Spleen (tissue), 11 donors: ENCODE data around the gene SRSF2. TPM values are rescaled to one million over a fixed set of nuclear protein-coding genes. Genes with fewer than 3 reads are reported as not detected.
A peak's percentile ranks its signal among the peaks of the same experiment; 100 is the strongest.
"Not testable (repeated sequence)": the region's sequence is repeated elsewhere in the genome, so short reads cannot be mapped to it uniquely, and the experiment has no call there.

ENCODE experiments used
- DNase-seq: peaks from one replicate; pipeline ENCODE4 v3.0.0-alpha.2; 2020
- H3K27ac ChIP-seq, 8 donors: fragments of 200-600 bp; sonication (generic) in 7 of 8; 1 replicate in 4 of 8; 2 replicates in 4 of 8; pipeline versions ENCODE4 v1.5.0 to v1.8.0; 2016 to 2021; ENCODE audit warnings: inconsistent platforms in 4 of 8, mild to moderate bottlenecking in 4 of 8, moderate library complexity in 1 of 8
- H3K27me3 ChIP-seq, 7 donors: fragments of 200-600 bp; sonication (generic) in 6 of 7; replicated peaks in 1 of 7; 1 replicate in 4 of 7; 2 replicates in 3 of 7; pipeline versions ENCODE4 v1.5.0 to v1.8.0; 2016 to 2021; ENCODE audit warnings: inconsistent platforms in 3 of 7, mild to moderate bottlenecking in 1 of 7
- H3K36me3 ChIP-seq, 6 donors: fragments of 200-600 bp; sonication (generic) in 5 of 6; 1 replicate in 4 of 6; 2 replicates in 2 of 6; pipeline versions ENCODE4 v1.5.0 to v1.8.0; 2016 to 2021; ENCODE audit warnings: inconsistent platforms in 2 of 6
- H3K4me1 ChIP-seq, 6 donors: fragments of 200-600 bp; sonication (generic) in 5 of 6; 1 replicate in 3 of 6; 2 replicates in 3 of 6; pipeline versions ENCODE4 v1.5.0 to v1.8.0; 2016 to 2021; ENCODE audit warnings: inconsistent platforms in 3 of 6
- H3K4me3 ChIP-seq, 8 donors: fragments of 200-600 bp; sonication (generic) in 7 of 8; 1 replicate in 4 of 8; 2 replicates in 4 of 8; pipeline versions ENCODE4 v1.5.0 to v1.8.0; 2016 to 2021; ENCODE audit warnings: inconsistent platforms in 4 of 8, mild to moderate bottlenecking in 4 of 8, moderate library complexity in 2 of 8
- H3K9me3 ChIP-seq, 8 donors: fragments of 200-600 bp; sonication (generic) in 7 of 8; 1 replicate in 4 of 8; 2 replicates in 4 of 8; pipeline versions ENCODE4 v1.5.0 to v1.8.0; 2016 to 2021; ENCODE audit warnings: inconsistent platforms in 4 of 8
- POLR2A ChIP-seq, 3 donors: fragments of 450-650 bp; IDR thresholded peaks; one replicate each; pipeline ENCODE4 v1.5.1; 2017; ENCODE audit warnings: antibody characterized with exemption in 3 of 3, mild to moderate bottlenecking in 1 of 3
- POLR2AphosphoS5 ChIP-seq, 3 donors: sonication (generic); formaldehyde crosslinking; IDR thresholded peaks; one replicate each; pipeline ENCODE4 v1.5.1; 2017; ENCODE audit warnings: antibody characterized with exemption in 3 of 3
- WGBS, 5 donors: extraction: QIAGEN DNeasy Blood & Tissue Kit in 3 of 5; methylation state at CpG; one replicate each; pipeline versions ENCODE4 v1.1.5 to v1.1.7; 2013 to 2018; 5-methylcytosine and 5-hydroxymethylcytosine counted together
- intact Hi-C: fragments of 100-400 bp; cut with DNase I; formaldehyde crosslinking; loops from one replicate; pipeline ENCODE4 v1.15.0; 2023; ENCODE audit warnings: low total_unique reads
- polyA plus RNA-seq, 3 donors: library from polyadenylated mRNA; stranded (reverse); fragments of 200-250 nt; gene quantifications; one replicate each; pipeline ENCODE4 v1.2.1, GENCODE V29; 2013
- total RNA-seq, 7 donors: library from RNA; depleted of rRNA in 3 of 7; stranded (reverse); fragments of >200 nt in 3 of 7; fragmentation: NEBNext Ultra II Directional in 4 of 7; extraction: Animal tissue kit (Norgen Biotek cat#: 25700) in 4 of 7; gene quantifications; one replicate each; pipeline versions ENCODE4 v1.1.0 to v1.2.1, GENCODE V29; 2016 to 2021
- TF ChIP-seq, protein P1 (sequence below), 11 experiments: fragments of 200-600 bp in 7 of 11; fragments of 450-650 bp in 4 of 11; sonication (generic) in 4 of 11; IDR thresholded peaks in 8 of 11; conservative IDR thresholded peaks in 3 of 11; 1 replicate in 7 of 11; 2 replicates in 4 of 11; pipeline versions ENCODE4 v1.4.0 to v1.8.0; 2016 to 2021; ENCODE audit warnings: antibody characterized with exemption in 11 of 11, inconsistent platforms in 4 of 11, mild to moderate bottlenecking in 1 of 11
- donor health status: healthy with polysubstance abuse.
- donor health status: DM: no; HTN: no; CAD: no; lungs with moderate emphysema.
- donor health status: DM: no; HTN: no; CAD: no.
- donor health status: Bipolar disorder and iron deficiency.
- donor health status: healthy.
- donor health status: DM: no; HTN: no; CAD: no.
- donor health status: DM: yes; HTN: yes; CAD: no.

Gene SRSF2
- total and polyA plus RNA-seq, 10 donors = 159 to 239 (median 196) TPM

DNA sequence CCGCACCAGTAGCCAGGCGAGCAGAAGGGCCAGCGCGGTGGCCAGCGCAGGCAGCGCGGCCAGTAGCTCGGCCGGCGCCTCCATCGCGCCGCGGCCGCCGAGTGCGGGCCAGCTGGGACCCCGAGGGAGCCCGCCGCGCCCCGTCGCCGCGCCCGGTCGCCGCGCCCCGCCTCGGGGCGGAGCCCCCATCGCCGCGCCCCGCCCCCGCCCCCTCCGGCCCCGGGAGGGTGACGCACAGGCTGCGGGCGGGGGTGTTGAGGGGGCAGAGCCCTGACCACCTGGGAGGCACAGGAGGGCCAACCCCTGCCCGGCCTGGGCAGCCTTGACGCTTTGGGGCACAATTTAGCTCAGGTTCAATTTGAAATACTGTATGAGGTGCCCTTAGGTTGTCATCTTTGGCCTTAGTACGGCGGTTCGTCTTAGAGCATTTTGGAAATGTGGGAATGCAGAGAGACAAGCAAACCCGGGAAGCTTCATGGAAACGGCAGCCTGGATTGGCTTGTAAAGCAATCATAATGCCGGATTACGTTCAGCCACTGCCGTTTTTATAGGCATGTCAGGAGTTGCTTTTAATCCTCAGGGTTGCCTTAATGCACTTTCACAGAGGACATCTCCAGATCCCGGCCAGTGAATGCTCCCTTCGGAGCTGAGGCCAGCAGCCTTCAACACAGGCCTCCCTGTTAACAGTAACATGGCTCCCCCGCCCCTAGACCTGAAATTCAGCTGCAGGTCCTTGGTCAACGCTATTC lies 26.1 kb downstream of the SRSF2 start, which contains the start of gene MXRA7:
MXRA7 (minus strand) TSS at position 103 of the 749 bp plus-strand sequence; CDS start at position 84, 19 bp downstream.
- DNase-seq = peak; percentile 90
- H3K9me3 ChIP-seq = no peaks in the 10 kb centered on the region
- TF ChIP-seq POLR2A (IDR thresholded peaks at IDR 0.05) = no peak
- peak; percentile 40 to 76 (median 71) for TF ChIP-seq POLR2AphosphoS5 (IDR thresholded peaks at IDR 0.05)
- TF ChIP-seq, protein P1, sequence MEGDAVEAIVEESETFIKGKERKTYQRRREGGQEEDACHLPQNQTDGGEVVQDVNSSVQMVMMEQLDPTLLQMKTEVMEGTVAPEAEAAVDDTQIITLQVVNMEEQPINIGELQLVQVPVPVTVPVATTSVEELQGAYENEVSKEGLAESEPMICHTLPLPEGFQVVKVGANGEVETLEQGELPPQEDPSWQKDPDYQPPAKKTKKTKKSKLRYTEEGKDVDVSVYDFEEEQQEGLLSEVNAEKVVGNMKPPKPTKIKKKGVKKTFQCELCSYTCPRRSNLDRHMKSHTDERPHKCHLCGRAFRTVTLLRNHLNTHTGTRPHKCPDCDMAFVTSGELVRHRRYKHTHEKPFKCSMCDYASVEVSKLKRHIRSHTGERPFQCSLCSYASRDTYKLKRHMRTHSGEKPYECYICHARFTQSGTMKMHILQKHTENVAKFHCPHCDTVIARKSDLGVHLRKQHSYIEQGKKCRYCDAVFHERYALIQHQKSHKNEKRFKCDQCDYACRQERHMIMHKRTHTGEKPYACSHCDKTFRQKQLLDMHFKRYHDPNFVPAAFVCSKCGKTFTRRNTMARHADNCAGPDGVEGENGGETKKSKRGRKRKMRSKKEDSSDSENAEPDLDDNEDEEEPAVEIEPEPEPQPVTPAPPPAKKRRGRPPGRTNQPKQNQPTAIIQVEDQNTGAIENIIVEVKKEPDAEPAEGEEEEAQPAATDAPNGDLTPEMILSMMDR (IDR thresholded peaks at IDR 0.05 in 8 of 11, conservative IDR thresholded peaks at IDR 0.05 in 3 of 11) = no peak
- peak within 1 kb of the TSS; percentile 59 to 91 (median 85) for H3K27ac ChIP-seq
- H3K36me3 ChIP-seq = peaks cover 0 to 36% (median 13%) of the 10 kb centered on the region in 6 donors
- WGBS, 5 donors = 7 to 38% (median 15%) methylated on average over 14 to 55 of the region's 56 CpGs
- peaks cover 25 to 88% (median 58%) of the 10 kb centered on the region in 6 donors for H3K4me1 ChIP-seq
- H3K4me3 ChIP-seq = peak within 1 kb of the TSS; percentile 27 to 69 (median 54)
- intact Hi-C loops = no loop called here
- H3K27me3 ChIP-seq = peaks cover 0 to 5% (median 0%) of the 10 kb centered on the region in 7 donors

DNA sequence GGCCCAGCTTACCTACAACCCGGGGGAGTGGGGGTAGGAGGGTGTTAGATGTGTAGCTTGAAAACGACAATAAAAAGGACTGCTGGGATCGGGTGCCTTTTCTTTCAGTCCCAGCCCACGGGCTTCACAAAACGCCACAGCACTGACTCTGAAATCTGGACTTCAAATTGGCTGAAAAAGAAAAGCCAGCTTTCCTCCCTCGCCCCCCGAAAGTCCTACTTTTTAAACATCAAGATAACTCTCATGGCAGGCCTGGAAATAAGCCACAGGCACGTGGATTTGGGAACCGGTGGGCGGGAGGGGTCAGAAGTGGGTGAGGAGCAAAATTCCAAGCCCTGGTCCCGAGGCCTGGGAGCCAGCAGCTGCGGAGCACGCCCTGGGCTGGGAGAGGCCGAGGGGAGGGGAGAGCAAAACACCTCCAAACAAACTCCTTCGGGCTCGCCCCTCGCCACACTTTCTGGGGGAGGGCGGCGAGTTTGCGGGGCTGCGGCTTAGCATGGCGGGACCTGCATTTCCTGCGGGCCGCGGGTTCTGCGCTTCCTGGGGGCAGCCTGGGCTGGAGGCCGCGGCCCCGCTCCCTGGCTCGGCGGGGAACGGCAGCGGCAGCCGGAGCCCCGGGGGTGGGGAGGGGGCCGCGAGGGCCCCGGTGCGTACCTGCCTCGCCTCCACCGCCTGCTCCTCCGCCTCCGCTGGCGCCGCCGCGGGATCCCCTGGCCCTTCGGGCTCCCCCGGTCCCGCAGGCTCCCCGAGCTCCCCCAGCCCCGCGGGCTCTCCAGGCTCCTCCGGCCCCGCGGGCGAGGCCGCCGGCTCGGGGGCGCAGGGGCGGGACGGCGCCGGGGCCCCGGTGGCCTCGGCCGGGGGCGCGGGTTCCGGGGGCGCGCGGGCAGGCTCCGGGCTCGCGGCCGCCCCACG lies 26.9 kb downstream of the SRSF2 start:
- Histone ChIP-seq H3K36me3 (peaks cover 0 to 27% (median 11%) of the 10 kb centered on the region in 6 donors), H3K27ac (peak overlapping the region; percentile 59 to 91 (median 85)), H3K4me1 (peaks cover 20 to 80% (median 53%) of the 10 kb centered on the region in 6 donors), H3K4me3 (peak overlapping the region; percentile 22 to 69 (median 54))
- H3K9me3 ChIP-seq, H3K27me3 ChIP-seq, intact Hi-C loops: not testable (repeated sequence)
- TF ChIP-seq POLR2AphosphoS5 (IDR thresholded peaks at IDR 0.05) = peak in 2 of 3 donors; percentile 24 to 42
- peak; percentile 81 for DNase-seq
- WGBS, 5 donors = 9 to 30% (median 14%) methylated on average over 14 to 50 of the region's 79 CpGs

DNA sequence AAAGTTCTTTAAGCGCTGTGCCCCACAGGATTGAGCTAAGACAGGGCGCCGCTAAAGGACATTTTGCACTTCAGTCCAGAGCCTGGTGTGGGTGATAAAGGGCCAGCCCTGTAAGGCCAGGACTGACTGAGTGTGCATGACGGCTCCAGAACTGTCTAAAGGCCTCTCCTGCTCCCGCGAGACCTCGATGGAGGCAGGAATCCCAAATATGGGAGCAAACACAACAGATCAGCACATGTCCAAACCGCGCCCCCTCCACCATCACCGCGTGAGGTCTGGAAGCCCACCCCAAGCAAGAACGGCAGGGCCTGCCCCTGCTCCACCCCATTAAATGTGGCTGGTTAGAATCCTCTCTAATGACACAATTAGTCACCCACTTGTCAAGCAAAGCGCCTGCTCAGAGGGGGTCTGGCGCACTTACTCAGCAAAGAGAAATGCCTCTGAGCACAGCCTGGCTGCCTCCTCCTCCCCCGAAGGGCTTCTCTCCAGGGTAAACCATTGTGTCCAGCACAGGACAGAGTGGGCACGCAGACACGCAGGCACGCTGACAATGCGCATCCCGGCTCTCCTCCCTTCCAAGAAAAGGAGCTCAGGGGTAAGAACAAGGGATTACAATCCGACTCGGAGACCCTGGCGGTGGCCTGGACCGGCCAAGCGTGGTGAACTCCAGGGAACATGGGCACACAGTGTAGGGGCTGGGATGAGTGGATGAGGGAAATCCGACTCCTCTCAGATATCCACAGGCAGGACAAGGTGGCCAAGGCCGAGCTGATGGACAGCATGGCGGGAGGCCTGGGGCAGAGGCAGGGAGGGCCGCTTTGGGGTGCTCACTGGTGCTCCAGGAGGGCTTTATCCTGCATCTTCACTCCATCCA lies 27.8 kb downstream of the SRSF2 start:
- peak; percentile 53 to 74 (median 64) for TF ChIP-seq POLR2AphosphoS5 (IDR thresholded peaks at IDR 0.05)
- TF ChIP-seq, protein P1 (IDR thresholded peaks at IDR 0.05 in 8 of 11, conservative IDR thresholded peaks at IDR 0.05 in 3 of 11) = no peak
- Histone ChIP-seq H3K36me3 (peaks cover 0 to 22% (median 10%) of the 10 kb centered on the region in 6 donors), H3K27ac (peak overlapping the region; percentile 59 to 91 (median 85)), H3K4me1 (peaks cover 12 to 74% (median 47%) of the 10 kb centered on the region in 6 donors), H3K4me3 (peak overlapping the region; percentile 22 to 69 (median 54)), H3K27me3 (peaks cover 0 to 5% (median 0%) of the 10 kb centered on the region in 7 donors), H3K9me3 (no peaks in the 10 kb centered on the region)
- WGBS, 5 donors = 63 to 77% (median 67%) methylated on average over 14 to 29 of the region's 29 CpGs
- intact Hi-C loops = no loop called here
- DNase-seq = no peak
